ENCODE results near the gene ADNP.

DNA sequence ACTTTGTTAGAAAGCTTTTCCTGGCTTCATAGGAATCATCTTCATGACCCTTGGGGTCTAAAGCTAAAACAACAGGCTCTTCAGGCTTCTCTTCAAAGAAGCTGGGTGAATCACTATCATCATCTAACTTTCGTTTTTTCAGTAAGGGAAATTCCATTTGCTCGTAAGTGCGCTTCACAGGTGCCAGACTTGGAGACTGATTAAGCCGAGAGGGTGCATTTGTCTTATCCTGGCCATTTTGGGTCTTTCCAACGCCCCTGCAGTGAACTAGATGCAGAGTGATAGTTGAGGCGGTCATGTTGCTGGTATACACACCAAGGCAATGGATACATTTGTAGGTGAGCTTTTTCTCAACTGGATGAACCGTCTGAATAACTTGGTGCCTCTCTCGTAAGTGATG lies 38.8 kb downstream of the ADNP start:
- TF ChIP-seq CTCF (conservative IDR thresholded peaks at IDR 0.05; ENCODE audit: low read depth, low read length) (no peak), EZH2phosphoT487 (IDR thresholded peaks at IDR 0.05; ENCODE audit: borderline replicate concordance, low read length) (no peak)
